Daoy (cell line): Measurements from ENCODE around the gene OR8A1. TPM values are rescaled to one million over a fixed set of nuclear protein-coding genes. Genes with fewer than 3 reads are reported as not detected.
"Not testable (repeated sequence)": the region's sequence is repeated elsewhere in the genome, so short reads cannot be mapped to it uniquely, and the experiment has no call there.

ENCODE experiments used
- DNase-seq: peaks from one replicate; pipeline ENCODE4 v3.0.0-alpha.2; 2015; ENCODE audit warnings: low read depth
- total RNA-seq: library from RNA; depleted of rRNA; stranded (reverse); fragments of >200 nt; shearing (Covaris generic); gene quantifications from 2 replicates; pipeline ENCODE4 v1.2.3, GENCODE V29; 2014; rRNA removed

The OR8A1 gene
- total RNA-seq, 1 experiment from 2014 or later, result not detected

- DNase-seq, result no peak
These were observed 22.8 kb downstream of the OR8A1 start for GRCh38 chr11:124592627-124593026.

GRCh38 chr11:124595302-124595701 is 25.5 kb downstream of the OR8A1 start:
- no peak for DNase-seq

GRCh38 chr11:124597626-124598025 is 27.8 kb downstream of the OR8A1 start:
- no peak for DNase-seq

- DNase-seq, result no peak
These were observed 31.0 kb downstream of the OR8A1 start for GRCh38 chr11:124600621-124601320.

GRCh38 chr11:124602193-124602592 is 32.4 kb downstream of the OR8A1 start:
- peak; percentile 85 for DNase-seq

GRCh38 chr11:124602723-124603122 is 32.9 kb downstream of the OR8A1 start:
- not testable (repeated sequence) for DNase-seq

- no peak for DNase-seq
These were observed 35.9 kb downstream of the OR8A1 start for GRCh38 chr11:124605719-124606118.

- DNase-seq, result no peak
These were observed 38.4 kb downstream of the OR8A1 start for GRCh38 chr11:124608147-124608546.

GRCh38 chr11:124610295-124610694 is 40.5 kb downstream of the OR8A1 start:
- no peak for DNase-seq

- DNase-seq, result no peak
These were observed 41.3 kb downstream of the OR8A1 start, which contains the start of gene PANX3 for GRCh38 chr11:124611064-124611463. PANX3 (plus strand) TSS chr11:124611428; CDS start chr11:124611557, 129 bp downstream.

- no peak for DNase-seq
These were observed 42.2 kb downstream of the OR8A1 start for GRCh38 chr11:124612045-124612444.

- DNase-seq, result no peak
These were observed 42.9 kb downstream of the OR8A1 start for GRCh38 chr11:124612567-124613246.

GRCh38 chr11:124618863-124619262 is 49.1 kb downstream of the OR8A1 start:
- DNase-seq, result no peak

Other genes with a start within 250 kb of the OR8A1 start
- not detected in 2 replicates for gene OR8D2, start 249.8 kb upstream of the OR8A1 start, total RNA-seq
- gene OR8B2, start 185.5 kb upstream of the OR8A1 start, total RNA-seq, result not detected in 2 replicates
- gene OR8B3, start 171.0 kb upstream of the OR8A1 start, total RNA-seq, result not detected in 2 replicates
- not detected in 2 replicates for gene OR8B4, start 145.1 kb upstream of the OR8A1 start, total RNA-seq
- gene OR8B8, start 124.3 kb upstream of the OR8A1 start, total RNA-seq, result not detected in 2 replicates
- gene OR8B12, start 26.3 kb upstream of the OR8A1 start, total RNA-seq, result not detected in 2 replicates
- not detected in 2 replicates for gene PANX3, start 41.4 kb downstream of the OR8A1 start, total RNA-seq
- 11.1 and 29.3 TPM in 2 replicates for gene TBRG1, start 52.9 kb downstream of the OR8A1 start, total RNA-seq
- gene SIAE, start 103.7 kb downstream of the OR8A1 start, total RNA-seq, result 3.7 and 4.1 TPM in 2 replicates
- 30.5 and 50.9 TPM in 2 replicates for gene SPA17, start 103.9 kb downstream of the OR8A1 start, total RNA-seq
- gene NRGN, start 169.9 kb downstream of the OR8A1 start, total RNA-seq, result 2.7 and 3.4 TPM in 2 replicates
- not detected in 2 replicates for gene VSIG2, start 182.3 kb downstream of the OR8A1 start, total RNA-seq
- 0.15 and 0.34 TPM in 2 replicates for gene ESAM, start 192.3 kb downstream of the OR8A1 start, total RNA-seq
- gene MSANTD2, start 230.4 kb downstream of the OR8A1 start, total RNA-seq, result 15.9 and 23.5 TPM in 2 replicates